H4 (cell line): ENCODE data around the gene SCO2. TPM values are rescaled to one million over a fixed set of nuclear protein-coding genes. Genes with fewer than 3 reads are reported as not detected.
"Not testable (repeated sequence)": the region's sequence is repeated elsewhere in the genome, so short reads cannot be mapped to it uniquely, and the experiment has no call there.

ENCODE experiments used
- DNase-seq: peaks from one replicate; pipeline ENCODE4 v3.0.0-alpha.2; 2015; ENCODE audit warnings: low spot score
- total RNA-seq: library from RNA; depleted of rRNA; stranded (reverse); fragments of >200 nt; shearing (Covaris generic); gene quantifications from 2 replicates; pipeline ENCODE4 v1.2.3, GENCODE V29; 2014

The SCO2 gene
- total RNA-seq, 1 experiment from 2014 or later = 1.3 TPM

GRCh38 chr22:50550395-50550794 lies 25.0 kb upstream of the SCO2 start:
- no peak for DNase-seq

GRCh38 chr22:50548921-50549790 lies 23.8 kb upstream of the SCO2 start:
- no peak for DNase-seq

GRCh38 chr22:50548040-50548920 lies 22.9 kb upstream of the SCO2 start:
- DNase-seq = no peak

- no peak for DNase-seq
Measured at GRCh38 chr22:50547263-50547985, 22.0 kb upstream of the SCO2 start.

- DNase-seq = no peak
Measured at GRCh38 chr22:50546326-50547262, 21.2 kb upstream of the SCO2 start.

GRCh38 chr22:50545522-50546325 lies 20.3 kb upstream of the SCO2 start, which contains the start of gene KLHDC7B:
TSS of gene KLHDC7B (plus strand) at chr22:50545899. CDS start at chr22:50546244, 345 bp downstream.
- no peak for DNase-seq

GRCh38 chr22:50544746-50545253 lies 19.4 kb upstream of the SCO2 start:
- DNase-seq = no peak

GRCh38 chr22:50544078-50544745 lies 18.8 kb upstream of the SCO2 start:
- DNase-seq = no peak

GRCh38 chr22:50542416-50542927 lies 17.1 kb upstream of the SCO2 start:
- DNase-seq = peak; percentile 42

GRCh38 chr22:50541667-50542026 lies 16.2 kb upstream of the SCO2 start:
- peak; percentile 79 for DNase-seq

- no peak for DNase-seq
Measured at GRCh38 chr22:50540381-50540780, 15.0 kb upstream of the SCO2 start.

GRCh38 chr22:50537765-50538164 lies 12.4 kb upstream of the SCO2 start:
- DNase-seq = no peak

GRCh38 chr22:50536226-50536625 lies 10.8 kb upstream of the SCO2 start:
- DNase-seq = no peak

GRCh38 chr22:50535113-50535512 lies 9.7 kb upstream of the SCO2 start:
- DNase-seq = no peak

- DNase-seq = not testable (repeated sequence)
Measured at GRCh38 chr22:50533856-50534711, 8.7 kb upstream of the SCO2 start.

- DNase-seq = no peak
Measured at GRCh38 chr22:50532824-50533796, 7.7 kb upstream of the SCO2 start.
